Activated naive CD4-positive, alpha-beta T cell treated with anti-CD3 and anti-CD28 coated beads, Interleukin-2, amount 50 U/mL, for 72 hours (primary cell): ENCODE measurements around the gene CTNNBIP1. TPM values are rescaled to one million over a fixed set of nuclear protein-coding genes. Genes with fewer than 3 reads are reported as not detected.

Experiments
- ATAC-seq, 2 donors: fragments of 150-1000 bp; cut with Tn5 transposase; 2 replicates each; pipeline ENCODE4 v1.10.0; 2021; ENCODE audit warnings: mild to moderate bottlenecking in 2 of 2, moderate library complexity in 2 of 2
- DNase-seq, 2 donors: peaks; one replicate each; pipeline ENCODE4 v3.0.0; 2021 to 2022; ENCODE audit warnings: low spot score in 2 of 2
- H3K27ac Mint-ChIP-seq, 2 donors: one replicate each; pipeline ENCODE4 v1.8.0; 2022; ENCODE audit warnings: mild to moderate bottlenecking in 2 of 2, mixed read lengths in 2 of 2
- H3K36me3 Mint-ChIP-seq, 2 donors: one replicate each; pipeline ENCODE4 v1.8.0; 2022; ENCODE audit warnings: mixed read lengths in 2 of 2
- H3K9me3 Mint-ChIP-seq, 2 donors: one replicate each; pipeline ENCODE4 v1.8.0; 2022; ENCODE audit warnings: mixed read lengths in 2 of 2
- total RNA-seq, 2 donors: library from RNA; stranded (reverse); gene quantifications; one replicate each; pipeline ENCODE4 v1.2.3, GENCODE V29; 2022

Gene CTNNBIP1
- total RNA-seq, 2 donors from 2014 or later: 14.5 to 14.6 TPM

GRCh38 chr1:9836632-9836960, 73.5 kb downstream of the CTNNBIP1 start:
- Mint-ChIP-seq H3K27ac (no peak overlapping the region), H3K9me3 (no peaks in the 10 kb centered on the region), H3K36me3 (no peaks in the 10 kb centered on the region)
- ATAC-seq (no peak), DNase-seq (no peak)

GRCh38 chr1:9835758-9836631, 74.1 kb downstream of the CTNNBIP1 start:
- no peak for ATAC-seq
- no peak for DNase-seq
- Mint-ChIP-seq H3K36me3 (no peaks in the 10 kb centered on the region), H3K27ac (no peak overlapping the region), H3K9me3 (no peaks in the 10 kb centered on the region)

GRCh38 chr1:9835404-9835757, 74.7 kb downstream of the CTNNBIP1 start:
- H3K36me3 Mint-ChIP-seq: no peaks in the 10 kb centered on the region
- DNase-seq (no peak), ATAC-seq (no peak)
- no peaks in the 10 kb centered on the region for H3K9me3 Mint-ChIP-seq
- H3K27ac Mint-ChIP-seq: no peak overlapping the region

GRCh38 chr1:9833632-9834031, 76.4 kb downstream of the CTNNBIP1 start:
- no peak for DNase-seq
- no peaks in the 10 kb centered on the region for H3K36me3 Mint-ChIP-seq

GRCh38 chr1:9827558-9828185, 82.4 kb downstream of the CTNNBIP1 start:
- ATAC-seq (no peak), DNase-seq (no peak)
- Mint-ChIP-seq H3K9me3 (no peaks in the 10 kb centered on the region), H3K27ac (no peak overlapping the region), H3K36me3 (peaks cover 4 to 5% of the 10 kb centered on the region in 2 donors)

More at GRCh38 chr1:9833632-9834031, 76.4 kb downstream of the CTNNBIP1 start:
- Mint-ChIP-seq H3K27ac (no peak overlapping the region), H3K9me3 (no peaks in the 10 kb centered on the region)
- ATAC-seq: no peak

GRCh38 chr1:9826616-9827015, 83.5 kb downstream of the CTNNBIP1 start:
- no peak overlapping the region for H3K27ac Mint-ChIP-seq
- ATAC-seq (no peak), DNase-seq (no peak)
- peaks cover 7 to 10% of the 10 kb centered on the region in 2 donors for H3K36me3 Mint-ChIP-seq
- H3K9me3 Mint-ChIP-seq: no peaks in the 10 kb centered on the region

- Mint-ChIP-seq H3K27ac (no peak overlapping the region), H3K36me3 (peaks cover 7 to 10% of the 10 kb centered on the region in 2 donors), H3K9me3 (no peaks in the 10 kb centered on the region)
- no peak for ATAC-seq
- no peak for DNase-seq
Measured at GRCh38 chr1:9826087-9826486, 84.0 kb downstream of the CTNNBIP1 start.

- ATAC-seq: peak; percentile 36 to 60
- H3K27ac Mint-ChIP-seq: peak overlapping the region in 1 of 2 donors; percentile 80
Measured at GRCh38 chr1:9825093-9826074, 84.7 kb downstream of the CTNNBIP1 start.

GRCh38 chr1:9824702-9825089, 85.4 kb downstream of the CTNNBIP1 start:
- peaks cover 7 to 10% of the 10 kb centered on the region in 2 donors for H3K36me3 Mint-ChIP-seq
- no peak for DNase-seq
- H3K9me3 Mint-ChIP-seq: no peaks in the 10 kb centered on the region
- no peak for ATAC-seq
- H3K27ac Mint-ChIP-seq: no peak overlapping the region

More at GRCh38 chr1:9825093-9826074, 84.7 kb downstream of the CTNNBIP1 start:
- peak in 1 of 2 donors; percentile 34 for DNase-seq
- no peaks in the 10 kb centered on the region for H3K9me3 Mint-ChIP-seq
- peaks cover 7 to 10% of the 10 kb centered on the region in 2 donors for H3K36me3 Mint-ChIP-seq

- DNase-seq: peak; percentile 78 to 87
- ATAC-seq: peak; percentile 71 to 85
- H3K27ac Mint-ChIP-seq: peak within 1 kb of the TSS; percentile 63 to 92
- H3K9me3 Mint-ChIP-seq: no peaks in the 10 kb centered on the region
- H3K36me3 Mint-ChIP-seq: peaks cover 7 to 10% of the 10 kb centered on the region in 2 donors
Measured at GRCh38 chr1:9823943-9824701, 85.9 kb downstream of the CTNNBIP1 start, which contains the start of gene CLSTN1. Gene CLSTN1, minus strand, starts transcription at chr1:9823965. Its CDS starts 232 bp downstream, at chr1:9823733.

- no peak for DNase-seq
- Mint-ChIP-seq H3K9me3 (no peaks in the 10 kb centered on the region), H3K27ac (no peak overlapping the region), H3K36me3 (peaks cover 7 to 10% of the 10 kb centered on the region in 2 donors)
- peak; percentile 34 to 42 for ATAC-seq
Measured at GRCh38 chr1:9823693-9823942, 86.5 kb downstream of the CTNNBIP1 start.

GRCh38 chr1:9822897-9823692, 87.0 kb downstream of the CTNNBIP1 start:
- DNase-seq (peak in 1 of 2 donors; percentile 42), ATAC-seq (peak; percentile 25 to 43)
- peaks cover 7 to 10% of the 10 kb centered on the region in 2 donors for H3K36me3 Mint-ChIP-seq
- peak overlapping the region; percentile 63 to 92 for H3K27ac Mint-ChIP-seq
- H3K9me3 Mint-ChIP-seq: no peaks in the 10 kb centered on the region

GRCh38 chr1:9822490-9822889, 87.6 kb downstream of the CTNNBIP1 start:
- ATAC-seq (no peak), DNase-seq (no peak)
- peaks cover 7 to 10% of the 10 kb centered on the region in 2 donors for H3K36me3 Mint-ChIP-seq
- H3K9me3 Mint-ChIP-seq: no peaks in the 10 kb centered on the region
- peak overlapping the region; percentile 63 to 92 for H3K27ac Mint-ChIP-seq

GRCh38 chr1:9821710-9822109, 88.4 kb downstream of the CTNNBIP1 start:
- H3K27ac Mint-ChIP-seq: no peak overlapping the region
- no peaks in the 10 kb centered on the region for H3K9me3 Mint-ChIP-seq
- peaks cover 7 to 10% of the 10 kb centered on the region in 2 donors for H3K36me3 Mint-ChIP-seq
- ATAC-seq (no peak), DNase-seq (no peak)

- Mint-ChIP-seq H3K27ac (no peak overlapping the region), H3K36me3 (peaks cover 7 to 10% of the 10 kb centered on the region in 2 donors), H3K9me3 (no peaks in the 10 kb centered on the region)
- DNase-seq: no peak
- ATAC-seq: no peak
Measured at GRCh38 chr1:9820521-9820920, 89.5 kb downstream of the CTNNBIP1 start.
